BE2C (cell line): Measurements from ENCODE around the gene SRGAP3.

Experiments
- DNase-seq: peaks from one replicate; pipeline ENCODE4 v3.0.0-alpha.2; 2020
- H3K27me3 ChIP-seq: fragments of 250-450 bp; sonication (Bioruptor Pico); 2 replicates; pipeline ENCODE4 v1.5.1; 2020; ENCODE audit warnings: mild to moderate bottlenecking
- H3K36me3 ChIP-seq: fragments of 250-450 bp; sonication (Bioruptor Pico); 2 replicates; pipeline ENCODE4 v1.5.1; 2020; ENCODE audit warnings: mild to moderate bottlenecking
- H3K4me1 ChIP-seq: fragments of 250-450 bp; sonication (Bioruptor Pico); 2 replicates; pipeline ENCODE4 v1.5.1; 2020
- H3K4me3 ChIP-seq: 2 replicates; pipeline ENCODE4 v1.5.1; 2011; ENCODE audit warnings: low read depth, low read length
- H3K9me3 ChIP-seq: fragments of 250-450 bp; sonication (Bioruptor Pico); 2 replicates; pipeline ENCODE4 v1.5.1; 2020
- TF ChIP-seq, protein P1 (sequence below): IDR thresholded peaks from 2 replicates; pipeline ENCODE4 v1.5.1; 2012; ENCODE audit warnings: mild to moderate bottlenecking, low read depth, low read length

The SRGAP3 gene

DNA sequence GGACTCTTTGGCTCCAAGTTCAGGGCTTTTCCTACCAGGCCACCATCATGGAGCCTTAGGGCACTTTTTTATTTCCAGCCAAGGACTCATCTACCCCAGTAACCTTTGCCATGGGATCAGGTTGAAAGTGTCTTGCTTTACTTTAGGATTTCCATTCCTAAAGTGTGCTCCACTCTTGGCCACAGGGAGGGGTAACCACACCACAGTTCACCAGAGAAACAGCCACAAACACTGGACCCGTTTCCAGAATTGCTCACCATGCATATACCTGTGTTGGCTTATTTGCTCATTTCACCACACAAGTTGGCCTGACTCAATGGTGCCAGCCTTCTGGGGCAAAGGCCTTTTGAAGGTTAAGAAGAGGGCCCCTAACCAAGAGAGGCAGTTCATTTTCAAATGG lies 215.6 kb downstream of the SRGAP3 start:
- TF ChIP-seq, protein P1, sequence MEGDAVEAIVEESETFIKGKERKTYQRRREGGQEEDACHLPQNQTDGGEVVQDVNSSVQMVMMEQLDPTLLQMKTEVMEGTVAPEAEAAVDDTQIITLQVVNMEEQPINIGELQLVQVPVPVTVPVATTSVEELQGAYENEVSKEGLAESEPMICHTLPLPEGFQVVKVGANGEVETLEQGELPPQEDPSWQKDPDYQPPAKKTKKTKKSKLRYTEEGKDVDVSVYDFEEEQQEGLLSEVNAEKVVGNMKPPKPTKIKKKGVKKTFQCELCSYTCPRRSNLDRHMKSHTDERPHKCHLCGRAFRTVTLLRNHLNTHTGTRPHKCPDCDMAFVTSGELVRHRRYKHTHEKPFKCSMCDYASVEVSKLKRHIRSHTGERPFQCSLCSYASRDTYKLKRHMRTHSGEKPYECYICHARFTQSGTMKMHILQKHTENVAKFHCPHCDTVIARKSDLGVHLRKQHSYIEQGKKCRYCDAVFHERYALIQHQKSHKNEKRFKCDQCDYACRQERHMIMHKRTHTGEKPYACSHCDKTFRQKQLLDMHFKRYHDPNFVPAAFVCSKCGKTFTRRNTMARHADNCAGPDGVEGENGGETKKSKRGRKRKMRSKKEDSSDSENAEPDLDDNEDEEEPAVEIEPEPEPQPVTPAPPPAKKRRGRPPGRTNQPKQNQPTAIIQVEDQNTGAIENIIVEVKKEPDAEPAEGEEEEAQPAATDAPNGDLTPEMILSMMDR, result no peak
- no peaks in the 10 kb centered on the region for H3K9me3 ChIP-seq
- no peak for DNase-seq
- no peaks in the 10 kb centered on the region for H3K36me3 ChIP-seq
- no peaks in the 10 kb centered on the region for H3K27me3 ChIP-seq
- no peak overlapping the region for H3K4me3 ChIP-seq
- no peaks in the 10 kb centered on the region; the same call in 1 of the 2 replicates for H3K4me1 ChIP-seq

DNA sequence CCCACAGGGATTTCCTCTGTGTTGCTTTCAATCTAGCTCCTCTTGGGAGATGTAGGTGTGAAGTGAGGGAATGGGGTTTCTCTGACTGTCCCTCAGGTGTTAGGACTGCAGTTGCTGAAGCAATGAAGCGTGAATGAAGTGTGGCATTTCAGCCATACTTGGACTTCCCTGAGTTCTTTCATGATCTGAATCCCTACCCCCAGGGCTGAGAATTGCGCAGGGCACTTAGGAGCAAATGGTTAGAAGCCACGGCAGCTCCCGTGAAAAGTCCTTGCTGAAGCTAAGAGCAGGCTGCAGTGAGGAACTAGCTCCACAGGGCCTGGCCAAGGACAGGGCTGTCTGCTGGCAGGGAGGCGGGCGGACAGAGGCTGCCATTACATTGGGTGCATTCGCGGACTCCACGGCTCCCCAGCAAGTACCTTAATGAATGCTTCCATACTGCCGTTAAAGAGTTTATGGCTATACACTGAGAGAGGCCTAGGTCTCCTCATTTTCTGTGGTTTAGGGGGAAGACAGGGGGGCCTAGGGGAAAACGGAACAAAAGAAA lies 217.1 kb downstream of the SRGAP3 start:
- Histone ChIP-seq H3K9me3 (no peaks in the 10 kb centered on the region), H3K27me3 (no peaks in the 10 kb centered on the region), H3K36me3 (no peaks in the 10 kb centered on the region), H3K4me3 (no peak overlapping the region), H3K4me1 (peaks cover 4% of the 10 kb centered on the region)
- DNase-seq, result no peak
- TF ChIP-seq, protein P1, result no peak

DNA sequence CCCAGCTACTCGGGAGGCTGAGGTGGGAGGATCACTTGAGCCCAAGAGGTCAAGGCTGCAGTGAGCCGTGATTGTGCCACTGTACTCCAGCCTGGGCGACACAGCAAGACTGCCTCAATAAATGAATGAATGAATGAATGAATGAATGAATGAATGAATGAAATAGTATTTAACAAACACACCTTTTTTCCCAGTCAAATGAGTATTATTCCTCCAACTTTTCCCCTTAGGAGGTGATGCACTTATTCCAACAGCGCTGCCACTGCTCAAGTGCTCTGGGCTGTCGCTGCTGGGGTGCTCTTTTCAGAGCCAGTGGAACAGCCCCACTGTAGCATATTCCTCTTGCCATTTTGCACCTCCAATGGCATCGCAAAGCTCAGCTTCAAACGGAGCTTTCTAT lies 219.4 kb downstream of the SRGAP3 start:
- H3K36me3 ChIP-seq, result no peaks in the 10 kb centered on the region
- DNase-seq, result no peak
- H3K27me3 ChIP-seq, result no peaks in the 10 kb centered on the region
- TF ChIP-seq, protein P1, result no peak
- H3K9me3 ChIP-seq, result no peaks in the 10 kb centered on the region
- H3K4me3 ChIP-seq, result no peak overlapping the region
- H3K4me1 ChIP-seq, result peaks cover 4% of the 10 kb centered on the region

DNA sequence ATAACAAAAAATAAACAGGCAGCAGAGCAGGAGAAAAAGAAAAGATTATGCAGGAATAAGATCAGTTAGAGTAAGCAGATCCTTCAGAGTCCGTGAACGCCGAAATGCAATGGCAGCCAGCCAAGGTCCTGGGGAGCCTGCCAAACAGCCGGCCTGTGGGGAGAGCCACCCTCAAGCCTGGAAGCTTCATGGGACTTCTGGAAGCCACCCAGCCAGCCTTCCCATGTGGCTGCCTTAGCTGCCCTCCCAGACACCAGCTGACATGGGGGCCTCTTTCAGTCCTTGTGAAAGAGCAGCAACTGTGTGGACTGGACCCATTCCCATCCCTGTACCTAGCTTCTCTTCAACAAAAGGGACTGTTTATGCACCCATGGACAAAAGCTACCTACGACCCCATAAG lies 221.3 kb downstream of the SRGAP3 start:
- Histone ChIP-seq H3K9me3 (no peaks in the 10 kb centered on the region), H3K4me3 (no peak overlapping the region), H3K27me3 (no peaks in the 10 kb centered on the region), H3K4me1 (peaks cover 4% of the 10 kb centered on the region), H3K36me3 (no peaks in the 10 kb centered on the region)
- peak; percentile 77 for DNase-seq
- TF ChIP-seq, protein P1, result no peak

DNA sequence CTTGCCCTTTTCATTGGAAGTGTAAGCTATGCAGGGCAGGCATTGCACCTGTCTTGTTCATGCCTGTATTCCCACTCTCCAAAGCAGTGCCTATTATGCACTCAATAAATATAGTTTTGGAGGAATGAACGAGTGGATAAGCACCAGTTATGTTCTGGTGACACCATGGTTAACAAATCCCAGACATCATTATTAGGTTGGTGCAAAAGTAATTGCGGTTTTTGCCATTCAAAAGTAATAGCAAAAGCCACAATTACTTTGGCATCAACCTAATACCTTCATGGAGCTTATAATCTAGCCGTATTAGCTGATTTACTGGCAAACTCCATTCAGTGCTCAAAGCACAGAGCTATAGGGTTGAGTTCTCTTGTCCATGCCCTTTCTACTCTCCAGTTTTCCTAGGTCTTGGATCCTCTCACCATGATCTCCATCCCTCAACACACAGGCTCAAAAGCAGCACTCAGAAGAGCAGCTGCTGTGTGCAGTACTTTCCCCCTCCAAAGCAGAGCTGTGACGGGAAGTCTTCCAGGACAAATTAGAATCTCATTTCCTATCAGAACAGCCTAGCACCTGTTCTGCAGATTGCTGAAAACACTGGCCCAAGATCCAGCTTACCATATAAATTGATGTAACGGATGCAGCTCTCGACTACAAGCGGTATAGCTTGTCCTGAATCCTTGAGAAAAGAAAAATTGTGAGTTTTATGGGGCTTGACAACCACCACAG lies 223.0 kb downstream of the SRGAP3 start:
- no peak for DNase-seq
- Histone ChIP-seq H3K36me3 (no peaks in the 10 kb centered on the region), H3K27me3 (no peaks in the 10 kb centered on the region), H3K4me1 (peaks cover 4% of the 10 kb centered on the region), H3K4me3 (no peak overlapping the region), H3K9me3 (no peaks in the 10 kb centered on the region)
- TF ChIP-seq, protein P1, result no peak

DNA sequence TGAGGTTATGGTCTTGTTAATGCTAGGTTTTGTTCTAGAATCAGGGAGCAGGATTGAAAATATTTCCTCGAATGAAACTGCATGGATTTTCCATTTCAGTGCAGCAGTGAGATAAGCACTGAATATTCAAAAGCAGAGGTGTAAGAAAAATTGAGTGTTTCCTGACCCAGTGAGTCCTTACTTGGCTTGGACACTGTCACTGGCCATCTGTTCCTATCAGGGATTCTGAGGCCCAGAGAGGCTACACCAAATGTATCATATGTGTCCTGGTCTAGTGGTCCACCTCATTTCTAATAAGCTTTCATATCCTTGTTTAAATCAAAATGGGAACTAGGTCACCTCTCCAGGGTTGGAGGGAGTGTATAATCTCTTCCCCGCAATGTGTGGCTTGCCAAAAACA lies 225.1 kb downstream of the SRGAP3 start:
- TF ChIP-seq, protein P1, result no peak
- H3K27me3 ChIP-seq, result no peaks in the 10 kb centered on the region
- DNase-seq, result no peak
- H3K4me3 ChIP-seq, result no peak overlapping the region
- no peaks in the 10 kb centered on the region for H3K36me3 ChIP-seq
- no peaks in the 10 kb centered on the region for H3K9me3 ChIP-seq
- peaks cover 4% of the 10 kb centered on the region for H3K4me1 ChIP-seq
